Left colon (tissue), 2 donors: ENCODE results near the gene CILP2. TPM values are rescaled to one million over a fixed set of nuclear protein-coding genes. Genes with fewer than 3 reads are reported as not detected.

Experiments used
- ATAC-seq: fragments of 200-7000 bp; cut with Tn5 transposase; one replicate; pipeline ENCODE4 v1.9.1; 2020; ENCODE audit warnings: mild to moderate bottlenecking, moderate library complexity
- DNase-seq, 2 donors: peaks; one replicate each; pipeline ENCODE4 v3.0.0-alpha.2; 2020
- intact Hi-C, 2 donors: fragments of 100-400 bp; cut with DNase I in 1 of 2; cut with micrococcal nuclease in 1 of 2; formaldehyde crosslinking; loops; one replicate each; pipeline versions ENCODE4 v1.11.2 to v1.14.0; 2022; cut with DNase I, micrococcal nuclease
- total RNA-seq, 2 donors: library from RNA; stranded (reverse); fragmentation: NEBNext Ultra II Directional; extraction: Animal tissue kit (Norgen Biotek cat#: 25700); gene quantifications; one replicate each; pipeline ENCODE4 v1.2.1, GENCODE V29; 2021
- donor health status: DM: no; HTN: no; CAD: no.
- donor health status: DM: yes; HTN: yes; CAD: no.

CILP2 gene
- total RNA-seq, 2 donors from 2014 or later = 0.09 to 0.11 TPM

GRCh38 chr19:19550972-19551852 lies 13.1 kb downstream of the CILP2 start:
- DNase-seq (no peak), ATAC-seq (no peak)
- intact Hi-C loops = no loop called here

DNA sequence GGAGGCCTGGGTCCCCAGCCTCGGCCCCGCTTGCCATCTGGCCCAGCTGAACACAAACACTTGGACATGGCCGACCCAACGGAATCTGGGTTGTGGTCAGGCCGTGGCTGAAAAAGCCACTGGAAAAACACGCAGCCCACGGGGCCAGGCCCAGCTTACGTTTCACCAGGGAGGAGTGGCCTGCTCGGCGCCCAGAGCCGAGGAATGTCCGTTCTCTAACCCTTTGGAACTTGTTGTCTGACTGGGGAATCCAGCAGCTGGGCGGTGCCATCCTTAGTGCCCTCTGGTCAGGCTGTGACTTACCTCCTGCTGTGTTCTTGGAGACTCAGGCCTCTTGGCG lies 13.8 kb downstream of the CILP2 start:
- intact Hi-C loops = no loop called here
- ATAC-seq = no peak
- no peak for DNase-seq

DNA sequence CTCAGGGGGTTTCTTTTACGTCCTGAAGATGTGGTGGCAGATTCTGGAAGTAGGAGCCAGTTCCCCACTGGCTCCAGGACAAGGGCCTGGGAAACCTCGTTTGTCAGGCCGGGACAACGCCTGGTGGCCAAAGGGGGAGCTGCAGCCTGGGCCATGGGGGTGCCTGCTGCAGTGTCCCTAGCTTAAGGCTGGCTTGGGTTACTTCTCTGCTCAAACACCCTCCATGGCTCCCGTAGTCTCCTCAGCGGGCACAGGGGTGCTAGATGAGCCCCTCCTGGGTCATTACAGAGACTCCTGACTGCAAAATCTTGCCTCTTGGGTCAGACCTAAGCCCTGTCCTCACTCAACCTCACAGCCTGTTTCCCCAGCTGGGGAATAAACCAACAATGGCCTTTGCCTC lies 14.7 kb downstream of the CILP2 start:
- DNase-seq (peak in 1 of 2 donors; percentile 47), ATAC-seq (peak; percentile 81)
- intact Hi-C loops = no loop called here

DNA sequence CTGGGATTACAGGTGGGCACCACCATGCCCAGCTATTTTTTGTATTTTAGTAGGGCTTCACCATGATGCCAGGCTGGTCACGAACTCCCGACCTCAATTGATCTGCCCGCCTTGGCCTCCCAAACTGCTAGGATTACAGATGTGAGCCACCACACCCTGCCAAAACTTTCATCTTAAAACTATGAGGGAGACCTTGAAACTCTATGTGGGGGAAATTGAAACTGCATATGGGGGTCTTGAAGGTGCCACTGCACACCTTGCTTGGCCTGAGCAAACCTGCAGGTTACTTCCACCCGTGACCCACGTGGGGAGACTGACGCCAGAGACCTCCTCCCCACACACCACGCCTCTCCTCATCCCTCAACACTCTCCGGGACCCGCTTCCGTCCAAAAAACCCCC lies 15.6 kb downstream of the CILP2 start:
- no peak for DNase-seq
- intact Hi-C loops = no loop called here
- ATAC-seq = no peak

DNA sequence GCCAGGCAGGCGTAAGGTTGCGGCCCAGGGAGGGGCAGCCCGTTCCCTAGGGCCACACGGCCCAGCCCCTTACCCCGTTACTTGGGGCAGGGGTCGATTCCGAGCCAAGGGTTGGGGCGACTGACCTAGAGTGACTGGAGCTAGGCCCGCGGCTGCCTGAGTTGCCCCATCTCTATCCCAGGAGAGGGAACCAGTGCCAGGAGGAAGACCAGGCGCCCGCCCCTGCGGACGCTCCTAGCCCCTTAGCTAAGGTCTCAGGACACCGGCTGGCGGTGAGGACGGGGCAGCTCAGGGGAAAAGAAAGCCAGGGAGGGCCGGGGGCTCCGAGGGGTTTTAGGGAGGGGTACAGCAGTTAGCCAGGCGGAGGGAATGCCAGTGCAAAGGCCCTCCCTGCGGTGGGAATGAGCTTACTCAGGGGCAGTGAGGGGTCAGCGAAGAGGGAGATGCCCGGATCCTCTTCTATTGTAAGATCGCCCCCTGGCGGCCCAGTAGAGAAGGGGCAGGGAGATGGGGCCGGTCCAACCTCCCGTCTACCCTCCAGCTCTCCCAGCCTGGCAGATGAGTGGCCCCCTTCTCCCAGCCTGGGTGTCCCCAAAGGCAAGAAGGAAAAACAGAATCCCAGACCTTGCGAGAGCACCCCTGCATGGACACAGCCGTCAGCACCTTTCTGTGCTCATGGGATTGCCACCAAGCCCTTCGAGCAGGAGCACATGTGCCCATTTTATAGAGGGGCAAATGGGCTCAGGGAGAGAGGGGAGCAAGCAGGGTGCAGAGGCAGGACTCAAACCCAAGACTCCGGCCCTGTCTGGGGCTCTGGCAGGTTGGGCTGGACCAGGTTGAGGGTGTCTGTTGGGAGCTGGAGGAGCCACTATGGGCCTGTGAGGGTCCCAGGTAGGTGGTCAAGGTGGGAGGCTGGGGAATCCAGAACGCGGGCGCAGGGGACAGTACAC lies 16.3 kb downstream of the CILP2 start:
- DNase-seq (peak in 1 of 2 donors; percentile 59), ATAC-seq (peak; percentile 69)
- intact Hi-C loops = no loop called here

GRCh38 chr19:19558055-19558454 lies 20.0 kb downstream of the CILP2 start:
- DNase-seq (no peak), ATAC-seq (no peak)
- intact Hi-C loops = no loop called here

- DNase-seq (no peak), ATAC-seq (no peak)
- intact Hi-C loops = no loop called here
Measured at GRCh38 chr19:19558636-19559035, 20.6 kb downstream of the CILP2 start.

DNA sequence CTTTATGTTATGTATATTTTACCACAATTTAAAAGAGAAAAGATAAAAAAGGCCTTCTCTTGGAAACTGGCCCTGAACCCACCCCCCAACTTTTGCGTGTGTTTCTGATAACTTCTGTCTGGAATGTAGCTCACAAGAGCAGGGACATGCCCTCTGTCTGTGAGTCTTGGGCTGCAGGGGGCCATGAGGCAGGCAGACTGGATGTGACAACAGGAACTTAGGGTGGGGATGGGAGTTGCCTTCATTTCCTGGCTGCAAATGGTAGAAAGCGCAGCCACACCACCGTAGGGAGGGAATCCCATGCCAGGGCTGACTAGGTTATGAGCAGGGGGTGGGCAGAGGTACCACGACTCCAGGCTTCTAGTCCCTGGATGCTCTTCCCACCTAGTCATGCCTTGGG lies 21.9 kb downstream of the CILP2 start:
- intact Hi-C loops = no loop called here
- DNase-seq (no peak), ATAC-seq (no peak)

- ATAC-seq (no peak), DNase-seq (no peak)
- intact Hi-C loops = no loop called here
Measured at GRCh38 chr19:19561946-19562664, 24.0 kb downstream of the CILP2 start.

DNA sequence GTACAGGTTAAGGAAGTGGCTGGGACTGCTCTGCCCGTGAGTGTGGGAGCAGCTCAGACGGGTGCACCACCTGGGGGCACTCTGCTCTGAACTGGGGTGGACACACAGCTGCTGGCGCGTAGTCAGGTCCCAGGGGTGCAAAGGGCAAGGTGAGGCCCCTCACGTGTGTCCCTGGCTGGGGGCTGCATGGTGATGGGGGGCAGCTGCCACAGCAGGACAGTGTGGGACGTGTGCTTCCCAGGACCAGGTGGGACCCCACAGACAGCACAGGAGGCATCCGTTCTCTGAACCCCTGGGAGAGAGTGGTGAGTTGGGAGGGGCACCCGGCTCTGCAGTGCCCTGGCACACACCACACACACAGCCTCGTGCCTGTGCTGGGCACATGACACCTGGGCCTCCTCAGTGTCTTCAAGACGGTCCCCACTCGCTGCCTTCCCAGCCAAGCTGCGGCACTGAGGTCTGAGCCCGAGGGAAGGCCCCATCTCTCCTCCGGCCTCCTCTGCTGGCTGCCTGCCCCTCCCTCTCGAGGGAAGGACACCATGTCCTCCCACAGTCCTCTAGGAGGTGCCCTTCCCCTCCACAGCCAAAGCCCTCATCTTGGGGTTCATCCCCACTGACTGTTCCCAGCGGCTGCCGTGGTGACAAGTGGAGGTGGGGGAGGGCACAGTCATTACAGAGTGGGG lies 24.7 kb downstream of the CILP2 start:
- no peak for DNase-seq
- intact Hi-C loops = no loop called here
- peak; percentile 49 for ATAC-seq

DNA sequence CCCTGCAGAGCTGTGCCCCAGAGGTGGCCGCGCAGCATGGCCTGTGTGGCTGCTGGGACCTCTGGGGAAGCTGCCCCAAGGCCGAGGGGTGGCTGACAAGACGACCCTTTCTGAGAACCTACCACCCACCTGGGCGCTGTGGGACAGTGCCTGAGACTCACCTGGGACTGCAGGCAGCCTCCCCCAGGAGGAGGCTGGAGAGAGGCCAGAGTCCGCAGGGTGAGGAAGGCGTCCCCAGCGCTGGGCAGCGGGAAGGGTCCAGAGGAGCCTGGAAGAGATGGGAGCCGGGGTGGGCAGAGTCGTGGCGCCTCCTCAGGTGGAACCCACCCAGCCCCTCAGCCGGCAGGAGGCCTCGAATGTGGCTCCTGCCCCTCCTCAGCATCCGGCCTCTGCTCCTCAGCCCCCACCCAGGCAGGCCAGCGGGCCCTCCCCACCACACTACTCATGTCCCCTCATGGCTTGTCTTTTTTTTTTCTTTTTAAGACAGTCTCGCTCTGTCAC lies 25.3 kb downstream of the CILP2 start:
- intact Hi-C loops = no loop called here
- DNase-seq (no peak), ATAC-seq (no peak)

- ATAC-seq (no peak), DNase-seq (no peak)
- intact Hi-C loops = no loop called here
Measured at GRCh38 chr19:19566306-19566705, 28.2 kb downstream of the CILP2 start.

DNA sequence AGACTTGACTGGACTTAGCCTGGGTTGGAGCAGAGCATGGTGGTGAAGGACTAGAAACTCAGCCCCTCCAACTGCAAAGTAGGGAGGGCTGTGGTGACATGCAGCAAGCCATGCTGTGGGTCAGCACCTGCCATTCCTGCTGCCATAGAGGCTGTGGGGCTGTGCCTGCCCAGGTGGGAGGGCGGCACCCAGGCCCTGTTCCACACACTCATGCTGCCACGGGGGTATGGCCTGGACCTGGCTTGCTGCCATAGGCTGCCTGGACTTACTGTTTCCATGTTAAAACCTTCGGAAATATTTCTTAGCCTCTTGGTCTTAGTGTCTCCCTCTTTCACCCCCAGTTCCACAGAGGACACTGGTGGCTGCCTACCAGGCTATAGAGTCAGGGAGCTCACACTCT lies 29.3 kb downstream of the CILP2 start:
- intact Hi-C loops = no loop called here
- ATAC-seq (no peak), DNase-seq (no peak)

GRCh38 chr19:19568802-19569756 lies 31.0 kb downstream of the CILP2 start:
- ATAC-seq (no peak), DNase-seq (no peak)
- intact Hi-C loops = no loop called here

DNA sequence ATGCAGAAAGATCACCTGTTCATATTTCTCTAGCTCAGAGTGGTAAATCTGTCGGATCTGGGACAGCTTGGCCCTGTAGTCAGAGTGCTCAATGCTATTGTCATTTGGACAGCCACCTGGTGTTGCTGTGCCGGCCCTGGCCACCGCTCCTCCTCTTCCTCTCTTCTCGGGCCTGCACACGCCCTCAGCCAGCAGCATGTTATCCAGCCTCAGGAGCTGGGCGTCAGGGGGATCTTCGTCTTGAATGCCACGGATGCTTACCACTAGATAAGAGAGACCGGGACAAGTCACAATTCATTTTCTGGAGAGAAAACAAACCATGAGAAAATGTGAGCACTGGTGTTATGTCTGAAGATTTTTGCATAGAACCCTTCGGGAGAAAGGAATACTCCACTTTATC lies 32.5 kb downstream of the CILP2 start:
- intact Hi-C loops = no loop called here
- DNase-seq = no peak
- ATAC-seq = no peak

- DNase-seq (no peak), ATAC-seq (no peak)
- intact Hi-C loops = no loop called here
Measured at GRCh38 chr19:19571071-19571786, 33.2 kb downstream of the CILP2 start.

- no peak for ATAC-seq
- no peak for DNase-seq
- intact Hi-C loops = no loop called here
Measured at GRCh38 chr19:19575411-19575810, 37.3 kb downstream of the CILP2 start.
